Measurements from ENCODE around the gene STPG3. TPM values are rescaled to one million over a fixed set of nuclear protein-coding genes. Genes with fewer than 3 reads are reported as not detected.
A peak's percentile ranks its signal among the peaks of the same experiment; 100 is the strongest.

STPG3 gene
- total and polyA plus RNA-seq, 2 of the 13 experiments (the other 11 are each of a cell fraction or from before 2014, with no cell fraction given): not detected

GRCh38 chr9:137294091-137294680 lies 43.1 kb downstream of the STPG3 start (continued):
- TF ChIP-seq ATF7 (IDR thresholded peaks at IDR 0.05) (no peak), ATF7 (CRISPR knock-in tag; IDR thresholded peaks at IDR 0.05) (0 out of 2 replicates have a peak, but pooled peaks have one; percentile 39), HNF1A (IDR thresholded peaks at IDR 0.05; ENCODE audit: low read depth) (no peak), HNF1A (CRISPR knock-in tag; IDR thresholded peaks at IDR 0.05; ENCODE audit: borderline replicate concordance) (0 out of 2 replicates have a peak, but pooled peaks have one; percentile 33), ZFY (CRISPR knock-in tag; IDR thresholded peaks at IDR 0.05) (peak; percentile 31; the same call in 1 of the 2 replicates), MTERF4 (CRISPR knock-in tag; IDR thresholded peaks at IDR 0.05) (no peak), AKAP8 (CRISPR knock-in tag; IDR thresholded peaks at IDR 0.05) (peak; percentile 29; the same call in 1 of the 2 replicates), ZBTB7B (CRISPR knock-in tag; IDR thresholded peaks at IDR 0.05) (peak; percentile 45; the same call in 1 of the 2 replicates), PPARG (CRISPR knock-in tag; conservative IDR thresholded peaks at IDR 0.05) (no peak), ZNF501 (CRISPR knock-in tag; IDR thresholded peaks at IDR 0.05) (no peak), NCOA1 (CRISPR knock-in tag; IDR thresholded peaks at IDR 0.05) (no peak), BRD4 (CRISPR knock-in tag; IDR thresholded peaks at IDR 0.05) (no peak), ZEB1 (IDR thresholded peaks at IDR 0.05; ENCODE audit: insufficient replicate concordance, low read depth) (no peak), ZNF788 (CRISPR knock-in tag; IDR thresholded peaks at IDR 0.05; ENCODE audit: borderline replicate concordance) (0 out of 2 replicates have a peak, but pooled peaks have one; percentile 48), TAF1 (CRISPR knock-in tag; IDR thresholded peaks at IDR 0.05) (no peak), HDAC1 (CRISPR knock-in tag; IDR thresholded peaks at IDR 0.05) (0 out of 2 replicates have a peak, but pooled peaks have one; percentile 32), FOXA3 (CRISPR knock-in tag; IDR thresholded peaks at IDR 0.05) (0 out of 2 replicates have a peak, but pooled peaks have one; percentile 8), U2AF1 (optimal IDR thresholded peaks at IDR 0.05; ENCODE audit: low read depth, low read length) (no peak), ZNF605 (CRISPR knock-in tag; IDR thresholded peaks at IDR 0.05) (no peak; the same call in 1 of the 2 replicates), TBP (CRISPR knock-in tag; IDR thresholded peaks at IDR 0.05) (no peak), NFYC (CRISPR knock-in tag; IDR thresholded peaks at IDR 0.05) (peak; percentile 88), CEBPG (CRISPR knock-in tag; IDR thresholded peaks at IDR 0.05) (peak; percentile 45), ZMAT3 (CRISPR knock-in tag; conservative IDR thresholded peaks at IDR 0.05) (no peak), FOXK1 (CRISPR knock-in tag; IDR thresholded peaks at IDR 0.05; ENCODE audit: borderline replicate concordance, low read depth) (peak; percentile 80; the same call in 1 of the 2 replicates)
- TF ChIP-seq, protein P1, sequence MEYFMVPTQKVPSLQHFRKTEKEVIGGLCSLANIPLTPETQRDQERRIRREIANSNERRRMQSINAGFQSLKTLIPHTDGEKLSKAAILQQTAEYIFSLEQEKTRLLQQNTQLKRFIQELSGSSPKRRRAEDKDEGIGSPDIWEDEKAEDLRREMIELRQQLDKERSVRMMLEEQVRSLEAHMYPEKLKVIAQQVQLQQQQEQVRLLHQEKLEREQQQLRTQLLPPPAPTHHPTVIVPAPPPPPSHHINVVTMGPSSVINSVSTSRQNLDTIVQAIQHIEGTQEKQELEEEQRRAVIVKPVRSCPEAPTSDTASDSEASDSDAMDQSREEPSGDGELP (IDR thresholded peaks at IDR 0.05; ENCODE audit: borderline replicate concordance, low read depth): peak; percentile 75; the same call in 1 of the 2 replicates
- TF ChIP-seq, protein P2, sequence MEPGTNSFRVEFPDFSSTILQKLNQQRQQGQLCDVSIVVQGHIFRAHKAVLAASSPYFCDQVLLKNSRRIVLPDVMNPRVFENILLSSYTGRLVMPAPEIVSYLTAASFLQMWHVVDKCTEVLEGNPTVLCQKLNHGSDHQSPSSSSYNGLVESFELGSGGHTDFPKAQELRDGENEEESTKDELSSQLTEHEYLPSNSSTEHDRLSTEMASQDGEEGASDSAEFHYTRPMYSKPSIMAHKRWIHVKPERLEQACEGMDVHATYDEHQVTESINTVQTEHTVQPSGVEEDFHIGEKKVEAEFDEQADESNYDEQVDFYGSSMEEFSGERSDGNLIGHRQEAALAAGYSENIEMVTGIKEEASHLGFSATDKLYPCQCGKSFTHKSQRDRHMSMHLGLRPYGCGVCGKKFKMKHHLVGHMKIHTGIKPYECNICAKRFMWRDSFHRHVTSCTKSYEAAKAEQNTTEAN (CRISPR knock-in tag; conservative IDR thresholded peaks at IDR 0.05): 0 out of 2 replicates have a peak, but pooled peaks have one; percentile 0

Data from HepG2 (cell line).